Measurements from ENCODE around the gene TJP1.

TJP1 gene

DNA sequence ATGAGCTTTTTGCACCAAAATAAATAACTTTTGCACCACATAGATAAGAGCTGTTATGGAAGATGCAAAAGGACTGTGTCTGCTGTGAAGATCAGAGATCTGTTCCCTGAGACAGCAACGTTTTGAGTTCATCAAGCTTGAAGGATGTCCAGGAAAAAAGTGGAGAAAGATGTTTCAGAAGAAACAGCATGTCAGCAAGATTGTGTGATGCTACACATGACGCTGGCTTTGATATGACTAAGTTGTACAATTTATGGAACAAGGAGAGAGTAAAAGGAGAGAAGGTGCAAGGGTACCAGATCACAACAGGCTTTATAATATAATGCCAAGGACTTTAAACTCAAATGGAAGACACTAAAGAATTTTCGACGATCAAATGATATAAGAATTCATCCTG lies 16.6 kb downstream of the TJP1 start:
- FAIRE-seq: no peak

GRCh38 chr15:29805043-29805707 lies 17.1 kb downstream of the TJP1 start:
- DNase-seq (ENCODE audit: insufficient read length, low spot score) (no peak), FAIRE-seq (no peak)
- TF ChIP-seq SPI1 (IDR thresholded peaks at IDR 0.05; ENCODE audit: low read depth, low read length): no peak
- TF ChIP-seq TAF1 (IDR thresholded peaks at IDR 0.05; ENCODE audit: low read depth, low read length): no peak
- TF ChIP-seq POU2F2 (IDR thresholded peaks at IDR 0.05; ENCODE audit: low read depth, low read length): no peak
- TF ChIP-seq POLR2AphosphoS5 (IDR thresholded peaks at IDR 0.05; ENCODE audit: low read depth, low read length): no peak
- no peak for TF ChIP-seq POLR2A (IDR thresholded peaks at IDR 0.05; ENCODE audit: low read depth, low read length)
- TF ChIP-seq PAX5 (IDR thresholded peaks at IDR 0.05; ENCODE audit: insufficient read depth, low read length, severe bottlenecking): no peak

More for the DNA sequence above, 16.6 kb downstream of the TJP1 start:
- no peak for TF ChIP-seq TAF1 (IDR thresholded peaks at IDR 0.05; ENCODE audit: low read depth, low read length)
- no peak for TF ChIP-seq SPI1 (IDR thresholded peaks at IDR 0.05; ENCODE audit: low read depth, low read length)
- TF ChIP-seq PAX5 (IDR thresholded peaks at IDR 0.05; ENCODE audit: insufficient read depth, low read length, severe bottlenecking): no peak
- TF ChIP-seq POU2F2 (IDR thresholded peaks at IDR 0.05; ENCODE audit: low read depth, low read length): no peak
- TF ChIP-seq POLR2A (IDR thresholded peaks at IDR 0.05; ENCODE audit: low read depth, low read length): no peak
- TF ChIP-seq POLR2AphosphoS5 (IDR thresholded peaks at IDR 0.05; ENCODE audit: low read depth, low read length): no peak
- DNase-seq (ENCODE audit: insufficient read length, low spot score): no peak

DNA sequence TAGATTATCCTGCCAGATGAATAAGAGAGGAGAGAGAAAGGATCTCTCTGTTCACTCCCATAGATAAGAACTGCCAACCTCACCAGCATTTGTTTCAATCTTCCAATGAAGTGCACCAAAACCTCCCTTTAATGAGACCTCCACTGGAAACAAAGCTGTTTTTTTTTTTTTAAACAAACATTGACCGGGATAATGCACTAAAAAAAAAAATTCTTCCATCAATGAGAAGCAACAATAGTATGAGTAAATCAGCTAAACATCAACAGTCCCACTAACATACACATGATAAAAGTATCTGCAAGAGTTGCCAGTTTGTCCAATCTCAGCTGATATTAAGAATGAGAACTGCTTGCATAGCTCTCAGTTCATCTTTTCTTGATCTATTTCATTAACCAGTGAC lies 19.9 kb downstream of the TJP1 start:
- no peak for TF ChIP-seq POLR2A (IDR thresholded peaks at IDR 0.05; ENCODE audit: low read depth, low read length)
- FAIRE-seq (no peak), DNase-seq (ENCODE audit: insufficient read length, low spot score) (no peak)

GRCh38 chr15:29800491-29801366 lies 21.5 kb downstream of the TJP1 start:
- DNase-seq (ENCODE audit: insufficient read length, low spot score): no peak
- no peak for FAIRE-seq
- TF ChIP-seq POLR2AphosphoS5 (IDR thresholded peaks at IDR 0.05; ENCODE audit: low read depth, low read length) (no peak), POU2F2 (IDR thresholded peaks at IDR 0.05; ENCODE audit: low read depth, low read length) (no peak), SPI1 (IDR thresholded peaks at IDR 0.05; ENCODE audit: low read depth, low read length) (no peak)

- DNase-seq (ENCODE audit: insufficient read length, low spot score) (no peak), FAIRE-seq (no peak)
- TF ChIP-seq SPI1 (IDR thresholded peaks at IDR 0.05; ENCODE audit: low read depth, low read length): peak; percentile 55; the same call in 1 of the 2 replicates
- TF ChIP-seq TAF1 (IDR thresholded peaks at IDR 0.05; ENCODE audit: low read depth, low read length): no peak
These were observed 22.4 kb downstream of the TJP1 start for GRCh38 chr15:29799859-29800258.

GRCh38 chr15:29795610-29796009 lies 26.7 kb downstream of the TJP1 start:
- no peak for FAIRE-seq
- DNase-seq (ENCODE audit: insufficient read length, low spot score): no peak
- no peak for TF ChIP-seq SPI1 (IDR thresholded peaks at IDR 0.05; ENCODE audit: low read depth, low read length)
- TF ChIP-seq POU2F2 (IDR thresholded peaks at IDR 0.05; ENCODE audit: low read depth, low read length): no peak
- TF ChIP-seq POLR2A (IDR thresholded peaks at IDR 0.05; ENCODE audit: low read depth, low read length): no peak
- TF ChIP-seq PAX5 (IDR thresholded peaks at IDR 0.05; ENCODE audit: insufficient read depth, low read length, severe bottlenecking): no peak
- TF ChIP-seq POLR2AphosphoS5 (IDR thresholded peaks at IDR 0.05; ENCODE audit: low read depth, low read length): no peak
- TF ChIP-seq TAF1 (IDR thresholded peaks at IDR 0.05; ENCODE audit: low read depth, low read length): no peak

DNA sequence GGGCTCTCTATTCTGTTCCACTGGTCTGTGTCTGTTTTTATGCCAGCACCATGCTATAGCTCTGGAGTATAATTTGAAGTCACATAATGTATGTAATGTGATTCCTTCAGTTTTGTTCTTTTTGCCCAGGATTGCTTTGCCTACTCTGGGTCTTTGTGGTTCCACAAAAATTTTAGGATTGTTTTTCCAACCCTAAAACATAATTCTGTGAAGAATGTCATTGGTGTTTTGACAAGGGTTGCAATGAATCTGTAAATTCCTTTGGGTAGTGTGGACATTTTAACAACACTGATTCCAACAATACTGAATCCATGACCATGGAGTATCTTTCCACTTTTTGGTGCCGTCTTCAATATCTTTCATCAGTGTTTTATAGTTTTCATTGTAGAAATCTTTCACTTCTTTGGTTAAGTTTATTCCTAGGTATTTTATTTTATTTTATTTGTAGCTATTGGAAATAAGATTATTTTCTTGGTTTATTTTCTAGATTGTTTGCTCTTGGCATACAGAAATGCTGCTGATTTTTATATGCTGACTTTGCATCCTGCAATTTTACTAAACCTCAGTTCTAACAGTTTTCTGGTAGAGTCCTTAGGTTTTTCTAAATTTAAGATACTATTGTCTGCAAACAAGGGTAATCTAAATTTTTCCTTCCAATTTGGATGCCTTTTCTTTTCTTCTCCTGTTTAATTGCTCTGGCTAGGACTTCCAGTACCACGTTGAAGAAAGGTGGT lies 29.7 kb downstream of the TJP1 start:
- TF ChIP-seq POLR2A (IDR thresholded peaks at IDR 0.05; ENCODE audit: low read depth, low read length) (no peak), POU2F2 (IDR thresholded peaks at IDR 0.05; ENCODE audit: low read depth, low read length) (no peak), PAX5 (IDR thresholded peaks at IDR 0.05; ENCODE audit: insufficient read depth, low read length, severe bottlenecking) (no peak), POLR2AphosphoS5 (IDR thresholded peaks at IDR 0.05; ENCODE audit: low read depth, low read length) (no peak), SPI1 (IDR thresholded peaks at IDR 0.05; ENCODE audit: low read depth, low read length) (no peak), TAF1 (IDR thresholded peaks at IDR 0.05; ENCODE audit: low read depth, low read length) (no peak)
- no peak for DNase-seq (ENCODE audit: insufficient read length, low spot score)

GRCh38 chr15:29790607-29791006 lies 31.7 kb downstream of the TJP1 start:
- no peak for DNase-seq (ENCODE audit: insufficient read length, low spot score)
- FAIRE-seq: no peak
- TF ChIP-seq SPI1 (IDR thresholded peaks at IDR 0.05; ENCODE audit: low read depth, low read length) (no peak), POLR2A (IDR thresholded peaks at IDR 0.05; ENCODE audit: low read depth, low read length) (no peak), PAX5 (IDR thresholded peaks at IDR 0.05; ENCODE audit: insufficient read depth, low read length, severe bottlenecking) (no peak), TAF1 (IDR thresholded peaks at IDR 0.05; ENCODE audit: low read depth, low read length) (no peak), POLR2AphosphoS5 (IDR thresholded peaks at IDR 0.05; ENCODE audit: low read depth, low read length) (no peak)

More for the DNA sequence above, 29.7 kb downstream of the TJP1 start:
- FAIRE-seq: no peak

- DNase-seq (ENCODE audit: insufficient read length, low spot score) (no peak), FAIRE-seq (no peak)
- TF ChIP-seq POLR2A (IDR thresholded peaks at IDR 0.05; ENCODE audit: low read depth, low read length) (no peak), PAX5 (IDR thresholded peaks at IDR 0.05; ENCODE audit: insufficient read depth, low read length, severe bottlenecking) (no peak), SPI1 (IDR thresholded peaks at IDR 0.05; ENCODE audit: low read depth, low read length) (no peak), TAF1 (IDR thresholded peaks at IDR 0.05; ENCODE audit: low read depth, low read length) (no peak), POU2F2 (IDR thresholded peaks at IDR 0.05; ENCODE audit: low read depth, low read length) (no peak), POLR2AphosphoS5 (IDR thresholded peaks at IDR 0.05; ENCODE audit: low read depth, low read length) (no peak)
These were observed 32.4 kb downstream of the TJP1 start for GRCh38 chr15:29789871-29790270.
